ENCODE data around the gene MICAL2.

MICAL2 gene

DNA sequence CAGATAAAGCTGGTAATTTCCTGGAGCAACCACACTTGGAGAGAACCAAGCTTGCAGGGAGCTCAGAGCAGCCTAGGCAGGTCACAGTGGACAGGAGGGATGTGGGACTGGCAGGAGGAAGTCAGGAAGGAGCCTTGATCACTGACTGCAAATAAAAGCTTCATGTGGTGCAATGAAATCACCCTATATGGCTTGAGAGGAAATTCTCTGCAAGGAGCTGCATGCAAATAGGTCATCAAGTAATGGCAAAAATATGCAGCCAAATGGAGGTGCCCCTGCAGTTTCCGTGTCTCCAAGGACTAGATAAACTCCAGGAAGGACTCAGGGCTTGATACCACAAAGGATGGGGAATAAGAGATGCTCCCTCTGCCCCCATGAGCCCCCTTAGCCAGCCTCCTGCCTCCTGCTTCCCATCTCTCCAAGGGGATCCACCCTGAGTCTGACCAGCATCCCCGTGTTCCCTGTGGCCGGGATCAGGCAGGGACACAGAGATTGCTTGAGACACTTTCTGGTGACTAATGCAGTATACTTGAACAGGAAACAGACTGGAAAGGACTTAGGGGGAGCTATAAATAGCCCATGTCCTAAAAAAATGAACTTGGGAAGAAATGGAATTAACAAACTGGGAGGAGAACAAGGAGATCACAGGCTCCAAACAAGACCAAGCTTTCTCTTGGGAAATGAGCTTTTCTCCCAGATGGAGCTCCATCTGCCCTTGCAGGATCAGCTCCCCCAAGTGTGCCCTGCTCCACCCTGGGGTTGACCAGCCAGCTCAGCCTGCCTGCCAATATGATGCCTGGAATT is 23.9 kb upstream of the MICAL2 start:
- H3K4me3 ChIP-seq (ENCODE audit: low read depth, low read length): peak overlapping the region; percentile 16
- in situ Hi-C loops (cut with HindIII; ENCODE audit: low sequenced_read_pairs): loop anchor here (10.0 kb wide), 1 partner anchor 148 kb away; no protein-coding TSS in a partner anchor
- TF ChIP-seq, protein P1, sequence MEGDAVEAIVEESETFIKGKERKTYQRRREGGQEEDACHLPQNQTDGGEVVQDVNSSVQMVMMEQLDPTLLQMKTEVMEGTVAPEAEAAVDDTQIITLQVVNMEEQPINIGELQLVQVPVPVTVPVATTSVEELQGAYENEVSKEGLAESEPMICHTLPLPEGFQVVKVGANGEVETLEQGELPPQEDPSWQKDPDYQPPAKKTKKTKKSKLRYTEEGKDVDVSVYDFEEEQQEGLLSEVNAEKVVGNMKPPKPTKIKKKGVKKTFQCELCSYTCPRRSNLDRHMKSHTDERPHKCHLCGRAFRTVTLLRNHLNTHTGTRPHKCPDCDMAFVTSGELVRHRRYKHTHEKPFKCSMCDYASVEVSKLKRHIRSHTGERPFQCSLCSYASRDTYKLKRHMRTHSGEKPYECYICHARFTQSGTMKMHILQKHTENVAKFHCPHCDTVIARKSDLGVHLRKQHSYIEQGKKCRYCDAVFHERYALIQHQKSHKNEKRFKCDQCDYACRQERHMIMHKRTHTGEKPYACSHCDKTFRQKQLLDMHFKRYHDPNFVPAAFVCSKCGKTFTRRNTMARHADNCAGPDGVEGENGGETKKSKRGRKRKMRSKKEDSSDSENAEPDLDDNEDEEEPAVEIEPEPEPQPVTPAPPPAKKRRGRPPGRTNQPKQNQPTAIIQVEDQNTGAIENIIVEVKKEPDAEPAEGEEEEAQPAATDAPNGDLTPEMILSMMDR (IDR thresholded peaks at IDR 0.05; ENCODE audit: low read depth, low read length): no peak
- peak; percentile 96 for DNase-seq (ENCODE audit: low read depth, low spot score)

DNA sequence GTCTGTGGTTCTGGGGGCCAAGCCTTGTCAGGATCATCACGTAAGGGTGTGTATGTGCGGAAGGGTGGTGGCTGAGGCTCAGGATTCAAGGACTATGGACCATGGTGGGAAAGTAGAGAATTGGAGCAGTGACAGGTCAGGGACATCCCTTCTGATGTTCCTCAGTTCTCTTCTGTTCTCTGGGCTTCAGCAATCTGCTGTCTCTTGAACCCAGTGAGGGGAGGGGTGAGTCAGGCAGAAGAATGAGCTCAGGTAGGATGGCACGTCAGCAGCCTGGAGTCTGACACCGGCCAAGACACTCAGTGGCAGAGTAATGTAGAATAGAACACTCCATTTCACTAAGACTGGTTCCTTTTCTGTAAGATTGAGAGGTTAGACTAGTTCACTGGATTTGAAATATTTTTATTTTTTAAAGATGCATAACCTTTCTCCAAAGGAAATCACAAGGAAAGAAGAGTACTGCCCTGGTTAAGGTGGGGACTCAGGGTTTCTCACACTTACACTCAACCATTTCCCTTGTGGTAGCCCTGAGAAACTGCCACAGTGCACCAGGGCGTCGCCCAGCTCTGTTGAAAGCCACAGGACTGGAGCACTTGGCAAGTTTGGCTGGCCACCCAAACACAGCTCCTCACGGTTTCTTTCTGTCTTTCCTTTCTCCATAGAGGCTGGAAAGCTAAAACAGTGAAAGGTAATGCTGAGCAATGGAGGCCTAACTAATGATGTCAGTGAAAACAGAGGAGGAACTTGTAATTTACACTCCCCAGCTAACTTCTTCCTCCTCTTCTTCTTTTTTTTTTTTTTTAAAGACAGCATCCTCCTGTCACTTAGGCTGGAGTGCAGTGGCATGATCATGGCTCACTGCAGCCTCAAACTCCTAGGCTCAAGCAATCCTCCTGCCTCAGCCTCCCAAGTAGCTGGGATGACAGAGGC is 23.1 kb upstream of the MICAL2 start:
- peak; percentile 79 for DNase-seq (ENCODE audit: low read depth, low spot score)
- TF ChIP-seq, protein P1 (IDR thresholded peaks at IDR 0.05; ENCODE audit: low read depth, low read length): peak; percentile 33
- H3K4me3 ChIP-seq (ENCODE audit: low read depth, low read length): peak overlapping the region; percentile 16
- in situ Hi-C loops (cut with HindIII; ENCODE audit: low sequenced_read_pairs): loop anchor here (10.0 kb wide), 1 partner anchor 147 kb away; no protein-coding TSS in a partner anchor

DNA sequence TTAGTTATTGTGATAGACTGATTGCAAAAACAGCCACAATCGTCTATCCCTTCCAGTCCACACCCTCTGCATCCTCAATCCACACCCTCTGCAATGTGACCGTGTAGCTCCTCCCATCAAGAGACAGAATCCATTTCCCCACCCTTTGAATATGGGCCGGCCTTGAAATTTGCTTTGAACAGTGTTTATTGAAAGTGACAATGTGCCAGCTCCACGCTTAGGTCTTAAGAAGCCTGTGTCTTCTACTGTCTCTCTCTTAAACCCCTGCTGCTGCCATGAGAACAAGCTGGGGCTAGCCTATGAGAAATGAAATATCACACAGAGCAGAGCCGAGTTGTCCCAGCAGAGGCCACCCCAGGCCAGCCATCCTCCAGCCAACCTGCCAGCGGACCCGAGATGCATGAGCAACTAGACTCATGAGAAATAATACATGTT is 22.3 kb upstream of the MICAL2 start:
- no peak overlapping the region for H3K4me3 ChIP-seq (ENCODE audit: low read depth, low read length)

DNA sequence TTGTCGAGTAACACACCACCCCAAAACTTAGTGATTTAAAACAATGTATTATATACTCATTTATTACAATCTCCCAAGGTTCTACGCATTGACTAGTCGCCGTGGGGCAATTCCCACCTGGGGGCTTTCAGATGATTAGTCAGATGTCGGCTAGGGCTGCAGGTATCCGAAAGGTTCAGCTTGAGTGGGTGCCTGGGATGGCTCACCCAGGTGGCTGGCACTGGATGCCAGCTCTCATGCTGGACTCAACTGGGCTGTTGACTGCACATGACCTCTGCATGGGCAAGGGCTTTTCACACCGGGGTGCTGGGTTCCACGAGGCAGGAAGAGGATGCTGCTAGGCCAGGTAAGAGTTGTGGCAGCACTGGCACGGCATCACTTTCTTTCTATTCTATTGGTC is 21.9 kb upstream of the MICAL2 start:
- no peak overlapping the region for H3K4me3 ChIP-seq (ENCODE audit: low read depth, low read length)
- TF ChIP-seq, protein P1 (IDR thresholded peaks at IDR 0.05; ENCODE audit: low read depth, low read length): no peak
- no peak for DNase-seq (ENCODE audit: low read depth, low spot score)

More for the DNA sequence above, 22.3 kb upstream of the MICAL2 start:
- DNase-seq (ENCODE audit: low read depth, low spot score): peak; percentile 86
- in situ Hi-C loops (cut with HindIII; ENCODE audit: low sequenced_read_pairs): loop anchor here (10.0 kb wide), 1 partner anchor 147 kb away; no protein-coding TSS in a partner anchor
- TF ChIP-seq, protein P1 (IDR thresholded peaks at IDR 0.05; ENCODE audit: low read depth, low read length): peak; percentile 48

DNA sequence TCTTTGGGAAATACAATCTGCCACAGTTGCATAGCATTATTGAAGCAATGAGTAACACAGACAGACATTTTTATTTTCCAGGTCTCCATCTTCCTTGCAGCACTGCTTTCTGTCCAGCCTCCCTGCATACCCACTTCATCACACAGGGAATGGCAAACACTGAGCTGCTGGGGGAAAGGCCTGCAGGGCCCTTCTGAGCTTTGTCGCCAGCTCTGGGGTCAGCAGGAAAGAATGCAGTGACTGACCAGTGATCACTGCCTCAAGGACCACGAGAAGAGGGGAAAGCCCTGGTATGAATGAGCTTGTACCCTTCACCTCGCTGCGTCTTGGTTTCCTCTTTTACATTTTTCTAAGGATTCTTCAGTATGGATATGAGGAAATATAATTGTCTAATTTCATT is 21.3 kb upstream of the MICAL2 start:
- H3K4me3 ChIP-seq (ENCODE audit: low read depth, low read length): no peak overlapping the region
- TF ChIP-seq, protein P1 (IDR thresholded peaks at IDR 0.05; ENCODE audit: low read depth, low read length): no peak
- DNase-seq (ENCODE audit: low read depth, low spot score): no peak
- in situ Hi-C loops (cut with HindIII; ENCODE audit: low sequenced_read_pairs): loop anchor here (10.0 kb wide), 1 partner anchor 146 kb away; no protein-coding TSS in a partner anchor

More for the DNA sequence above, 21.9 kb upstream of the MICAL2 start:
- in situ Hi-C loops (cut with HindIII; ENCODE audit: low sequenced_read_pairs): loop anchor here (10.0 kb wide), 1 partner anchor 146 kb away; no protein-coding TSS in a partner anchor

DNA sequence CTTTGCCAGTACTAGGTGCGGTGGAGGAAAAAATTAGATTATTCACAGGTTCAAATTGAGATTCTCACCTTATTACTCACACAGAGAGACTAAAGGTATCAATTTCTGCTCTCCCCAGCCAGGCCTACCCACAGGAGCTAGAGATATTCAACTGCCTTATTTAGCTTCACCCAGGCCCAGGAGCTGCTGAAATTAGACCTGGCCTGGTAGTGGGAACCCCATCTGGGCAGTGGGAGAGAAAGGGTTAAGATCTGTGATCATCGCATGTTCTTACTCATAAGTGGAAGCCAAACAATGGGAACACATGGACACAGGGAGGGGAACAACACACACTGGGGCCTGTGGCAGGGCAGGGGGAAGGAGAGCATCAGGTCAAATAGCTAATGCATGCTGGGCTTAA is 20.9 kb upstream of the MICAL2 start:
- TF ChIP-seq, protein P1 (IDR thresholded peaks at IDR 0.05; ENCODE audit: low read depth, low read length): no peak
- DNase-seq (ENCODE audit: low read depth, low spot score): no peak
- no peak overlapping the region for H3K4me3 ChIP-seq (ENCODE audit: low read depth, low read length)
- in situ Hi-C loops (cut with HindIII; ENCODE audit: low sequenced_read_pairs): loop anchor here (10.0 kb wide), 1 partner anchor 145 kb away; no protein-coding TSS in a partner anchor
